ENCODE data around the gene PCNX2. TPM values are rescaled to one million over a fixed set of nuclear protein-coding genes. Genes with fewer than 3 reads are reported as not detected.

PCNX2 gene
- total and polyA plus RNA-seq, 10 of the 15 experiments (the other 5 are each of a cell fraction or from before 2014, with no cell fraction given), result 2.1 to 16.4 (median 8.1) TPM

DNA sequence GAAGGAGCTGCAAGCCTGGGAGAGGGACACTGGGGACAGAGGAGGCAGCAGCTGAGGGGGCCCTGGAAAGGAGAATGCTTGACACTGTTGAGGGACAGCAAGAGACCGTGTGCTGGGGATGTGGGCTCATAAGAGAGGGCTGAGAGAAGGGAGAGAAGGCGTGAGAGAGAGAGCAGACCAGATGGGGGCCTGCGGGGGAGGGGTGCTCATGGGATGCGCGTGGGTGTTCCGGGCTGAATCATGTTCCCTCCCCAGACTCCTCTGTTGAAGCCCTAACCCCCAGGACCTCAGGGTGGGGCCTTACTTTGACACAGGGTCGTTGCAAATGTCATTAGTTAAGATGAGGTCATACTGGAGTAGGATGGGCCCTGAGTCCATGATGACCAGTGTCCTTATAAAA is 304.3 kb downstream of the PCNX2 start:
- BruUV-seq (replicated peaks), result no TSS peak
- intact Hi-C loops (cut with micrococcal nuclease; ENCODE audit: unreplicated experiment) (no loop called here), in situ Hi-C loops (cut with MboI) (no loop called here)
- H3K9ac ChIP-seq (ENCODE audit: control insufficient read depth, insufficient read depth, low read length), result no peak overlapping the region
- H2AFZ ChIP-seq (ENCODE audit: control insufficient read depth, low read depth, low read length), result no peak overlapping the region
- WGBS (ENCODE audit: insufficient coverage, insufficient replicate concordance, low lambda C conversion rate, missing lambda C conversion rate), result 67% methylated on average over 7 of the region's 7 CpGs
- RAD21 ChIA-PET (ENCODE audit: unreplicated experiment), result no interaction called here
- H3K27ac ChIP-seq (ENCODE audit: control insufficient read depth, insufficient read depth), result no peak overlapping the region
- H3K27me3 ChIP-seq (replicated peaks in 1 of 2; ENCODE audit: control insufficient read depth in 2 of 2, insufficient read depth in 2 of 2, low read length in 1 of 2), result no peaks in the 10 kb centered on the region
- H3K4me2 ChIP-seq (ENCODE audit: control insufficient read depth, insufficient read depth), result no peak overlapping the region
- CTCF ChIA-PET, result no interaction called here
- H3K4me3 ChIP-seq, result no peak overlapping the region
- H4K20me1 ChIP-seq (ENCODE audit: control insufficient read depth, insufficient read depth), result no peaks in the 10 kb centered on the region
- SMC1A ChIA-PET (ENCODE audit: uncharacterized antibody, unreplicated experiment), result no interaction called here
- DNase-seq (ENCODE audit: low read depth, low spot score), result no peak
- no peaks in the 10 kb centered on the region for H3K79me2 ChIP-seq (ENCODE audit: control insufficient read depth, insufficient read depth, low read length)
- POLR2A ChIA-PET, result no interaction called here
- no peak for FAIRE-seq
- H3K9me3 ChIP-seq (replicated peaks; ENCODE audit: control insufficient read depth, insufficient read depth, low read length), result no peaks in the 10 kb centered on the region; the same call in 2 of the 3 replicates
- ATAC-seq, result no peak
- H3K36me3 ChIP-seq (ENCODE audit: control insufficient read depth in 2 of 2, insufficient read depth in 2 of 2, low read length in 1 of 2), result no peaks in the 10 kb centered on the region
- no peaks in the 10 kb centered on the region for H3K4me1 ChIP-seq (ENCODE audit: control insufficient read depth, insufficient read depth, low read length)
- TF ChIP-seq SP1 (IDR thresholded peaks at IDR 0.05; ENCODE audit: low read depth, low read length) (no peak), RAD51 (IDR thresholded peaks at IDR 0.05) (no peak), RELA (IDR thresholded peaks at IDR 0.05; ENCODE audit: borderline replicate concordance, partially characterized antibody) (no peak), CREM (IDR thresholded peaks at IDR 0.05; ENCODE audit: low read depth) (no peak), SMC3 (IDR thresholded peaks at IDR 0.05; ENCODE audit: borderline replicate concordance, low read length) (no peak), KAT2A (conservative IDR thresholded peaks at IDR 0.05; ENCODE audit: control insufficient read depth, low read depth, low read length) (no peak), POU2F2 (IDR thresholded peaks at IDR 0.05; ENCODE audit: borderline replicate concordance, low read depth, low read length) (no peak), RCOR1 (conservative IDR thresholded peaks at IDR 0.05; ENCODE audit: low read depth, low read length) (no peak), ZSCAN29 (IDR thresholded peaks at IDR 0.05) (no peak), FOXK2 (IDR thresholded peaks at IDR 0.05) (no peak), ASH2L (IDR thresholded peaks at IDR 0.05; ENCODE audit: borderline replicate concordance, low read depth) (no peak), SUZ12 (IDR thresholded peaks at IDR 0.05; ENCODE audit: unreplicated experiment) (no peak), YBX1 (IDR thresholded peaks at IDR 0.05) (no peak), WRNIP1 (IDR thresholded peaks at IDR 0.05; ENCODE audit: borderline replicate concordance, low read depth, low read length) (no peak), ZZZ3 (IDR thresholded peaks at IDR 0.05; ENCODE audit: control insufficient read depth, insufficient read length, low read depth) (no peak), ZNF274 (IDR thresholded peaks at IDR 0.05; ENCODE audit: insufficient read depth, insufficient read length) (no peak), HDAC2 (IDR thresholded peaks at IDR 0.05) (no peak)
- TF ChIP-seq, protein P1, sequence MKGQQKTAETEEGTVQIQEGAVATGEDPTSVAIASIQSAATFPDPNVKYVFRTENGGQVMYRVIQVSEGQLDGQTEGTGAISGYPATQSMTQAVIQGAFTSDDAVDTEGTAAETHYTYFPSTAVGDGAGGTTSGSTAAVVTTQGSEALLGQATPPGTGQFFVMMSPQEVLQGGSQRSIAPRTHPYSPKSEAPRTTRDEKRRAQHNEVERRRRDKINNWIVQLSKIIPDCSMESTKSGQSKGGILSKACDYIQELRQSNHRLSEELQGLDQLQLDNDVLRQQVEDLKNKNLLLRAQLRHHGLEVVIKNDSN (IDR thresholded peaks at IDR 0.05; ENCODE audit: borderline replicate concordance, extremely low read length, insufficient read depth, low read depth, low read length), result no peak
- TF ChIP-seq, protein P2, sequence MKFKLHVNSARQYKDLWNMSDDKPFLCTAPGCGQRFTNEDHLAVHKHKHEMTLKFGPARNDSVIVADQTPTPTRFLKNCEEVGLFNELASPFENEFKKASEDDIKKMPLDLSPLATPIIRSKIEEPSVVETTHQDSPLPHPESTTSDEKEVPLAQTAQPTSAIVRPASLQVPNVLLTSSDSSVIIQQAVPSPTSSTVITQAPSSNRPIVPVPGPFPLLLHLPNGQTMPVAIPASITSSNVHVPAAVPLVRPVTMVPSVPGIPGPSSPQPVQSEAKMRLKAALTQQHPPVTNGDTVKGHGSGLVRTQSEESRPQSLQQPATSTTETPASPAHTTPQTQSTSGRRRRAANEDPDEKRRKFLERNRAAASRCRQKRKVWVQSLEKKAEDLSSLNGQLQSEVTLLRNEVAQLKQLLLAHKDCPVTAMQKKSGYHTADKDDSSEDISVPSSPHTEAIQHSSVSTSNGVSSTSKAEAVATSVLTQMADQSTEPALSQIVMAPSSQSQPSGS (IDR thresholded peaks at IDR 0.05; ENCODE audit: low read length), result no peak

Measured in GM12878 (cell line).